ENCODE measurements around the gene DLG5. TPM values are rescaled to one million over a fixed set of nuclear protein-coding genes. Genes with fewer than 3 reads are reported as not detected.

DLG5 gene
- total and polyA plus RNA-seq, 9 of the 15 experiments (the other 6 are each of a cell fraction or from before 2014, with no cell fraction given): 1.4 to 26.8 (median 11.2) TPM

DNA sequence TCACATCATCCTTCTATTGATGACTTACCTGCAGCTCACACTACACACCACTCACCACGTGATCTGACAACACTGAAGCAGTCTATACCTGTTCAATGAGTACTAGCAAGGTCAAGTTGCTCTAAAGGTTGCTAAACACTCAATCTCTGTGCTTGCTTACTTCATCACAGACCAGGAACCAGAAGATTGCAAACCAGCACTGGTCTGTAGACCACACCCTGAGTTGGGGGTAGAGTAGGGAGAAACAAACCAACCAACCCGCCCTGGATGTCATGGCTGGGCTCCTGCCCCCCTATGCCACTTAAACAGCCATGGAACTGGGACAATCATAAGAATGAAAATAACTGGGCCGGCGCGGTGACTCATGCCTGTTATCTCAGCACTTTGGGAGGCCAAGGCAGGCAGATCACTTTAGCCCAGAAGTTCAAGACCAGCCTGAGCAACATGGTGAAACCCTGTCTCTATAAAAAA, 19.6 kb downstream of the DLG5 start (continued):
- TF ChIP-seq, protein P1, sequence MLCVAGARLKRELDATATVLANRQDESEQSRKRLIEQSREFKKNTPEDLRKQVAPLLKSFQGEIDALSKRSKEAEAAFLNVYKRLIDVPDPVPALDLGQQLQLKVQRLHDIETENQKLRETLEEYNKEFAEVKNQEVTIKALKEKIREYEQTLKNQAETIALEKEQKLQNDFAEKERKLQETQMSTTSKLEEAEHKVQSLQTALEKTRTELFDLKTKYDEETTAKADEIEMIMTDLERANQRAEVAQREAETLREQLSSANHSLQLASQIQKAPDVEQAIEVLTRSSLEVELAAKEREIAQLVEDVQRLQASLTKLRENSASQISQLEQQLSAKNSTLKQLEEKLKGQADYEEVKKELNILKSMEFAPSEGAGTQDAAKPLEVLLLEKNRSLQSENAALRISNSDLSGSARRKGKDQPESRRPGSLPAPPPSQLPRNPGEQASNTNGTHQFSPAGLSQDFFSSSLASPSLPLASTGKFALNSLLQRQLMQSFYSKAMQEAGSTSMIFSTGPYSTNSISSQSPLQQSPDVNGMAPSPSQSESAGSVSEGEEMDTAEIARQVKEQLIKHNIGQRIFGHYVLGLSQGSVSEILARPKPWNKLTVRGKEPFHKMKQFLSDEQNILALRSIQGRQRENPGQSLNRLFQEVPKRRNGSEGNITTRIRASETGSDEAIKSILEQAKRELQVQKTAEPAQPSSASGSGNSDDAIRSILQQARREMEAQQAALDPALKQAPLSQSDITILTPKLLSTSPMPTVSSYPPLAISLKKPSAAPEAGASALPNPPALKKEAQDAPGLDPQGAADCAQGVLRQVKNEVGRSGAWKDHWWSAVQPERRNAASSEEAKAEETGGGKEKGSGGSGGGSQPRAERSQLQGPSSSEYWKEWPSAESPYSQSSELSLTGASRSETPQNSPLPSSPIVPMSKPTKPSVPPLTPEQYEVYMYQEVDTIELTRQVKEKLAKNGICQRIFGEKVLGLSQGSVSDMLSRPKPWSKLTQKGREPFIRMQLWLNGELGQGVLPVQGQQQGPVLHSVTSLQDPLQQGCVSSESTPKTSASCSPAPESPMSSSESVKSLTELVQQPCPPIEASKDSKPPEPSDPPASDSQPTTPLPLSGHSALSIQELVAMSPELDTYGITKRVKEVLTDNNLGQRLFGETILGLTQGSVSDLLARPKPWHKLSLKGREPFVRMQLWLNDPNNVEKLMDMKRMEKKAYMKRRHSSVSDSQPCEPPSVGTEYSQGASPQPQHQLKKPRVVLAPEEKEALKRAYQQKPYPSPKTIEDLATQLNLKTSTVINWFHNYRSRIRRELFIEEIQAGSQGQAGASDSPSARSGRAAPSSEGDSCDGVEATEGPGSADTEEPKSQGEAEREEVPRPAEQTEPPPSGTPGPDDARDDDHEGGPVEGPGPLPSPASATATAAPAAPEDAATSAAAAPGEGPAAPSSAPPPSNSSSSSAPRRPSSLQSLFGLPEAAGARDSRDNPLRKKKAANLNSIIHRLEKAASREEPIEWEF (CRISPR knock-in tag; IDR thresholded peaks at IDR 0.05): no peak; the same call in 1 of the 2 replicates
- TF ChIP-seq ESRRB (CRISPR knock-in tag; IDR thresholded peaks at IDR 0.05; ENCODE audit: borderline replicate concordance): no peak
- peak; percentile 88 for TF ChIP-seq SMARCE1 (IDR thresholded peaks at IDR 0.05)
- TF ChIP-seq, protein P2, sequence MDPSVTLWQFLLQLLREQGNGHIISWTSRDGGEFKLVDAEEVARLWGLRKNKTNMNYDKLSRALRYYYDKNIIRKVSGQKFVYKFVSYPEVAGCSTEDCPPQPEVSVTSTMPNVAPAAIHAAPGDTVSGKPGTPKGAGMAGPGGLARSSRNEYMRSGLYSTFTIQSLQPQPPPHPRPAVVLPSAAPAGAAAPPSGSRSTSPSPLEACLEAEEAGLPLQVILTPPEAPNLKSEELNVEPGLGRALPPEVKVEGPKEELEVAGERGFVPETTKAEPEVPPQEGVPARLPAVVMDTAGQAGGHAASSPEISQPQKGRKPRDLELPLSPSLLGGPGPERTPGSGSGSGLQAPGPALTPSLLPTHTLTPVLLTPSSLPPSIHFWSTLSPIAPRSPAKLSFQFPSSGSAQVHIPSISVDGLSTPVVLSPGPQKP (CRISPR knock-in tag; IDR thresholded peaks at IDR 0.05): no peak
- TF ChIP-seq MYC (IDR thresholded peaks at IDR 0.05; ENCODE audit: low read depth, low read length): no peak
- no peak for TF ChIP-seq MYC (CRISPR knock-in tag; IDR thresholded peaks at IDR 0.05; ENCODE audit: borderline replicate concordance, low read depth)
- TF ChIP-seq EGR1 (conservative IDR thresholded peaks at IDR 0.05): no peak
